WTC11 (cell line): ENCODE results near the gene SNX32.

Source experiments
- CREB1 ChIP-seq: sonication (generic); formaldehyde crosslinking; IDR thresholded peaks from 2 replicates; pipeline ENCODE4 v1.8.0; 2023; ENCODE audit warnings: mild to moderate bottlenecking, missing genetic modification reagents
- IRF2 ChIP-seq: sonication (generic); formaldehyde crosslinking; IDR thresholded peaks from 2 replicates; pipeline ENCODE4 v1.8.0; 2022; ENCODE audit warnings: low read depth, missing genetic modification reagents, borderline replicate concordance
- RORB ChIP-seq: fragments of 250-450 bp; sonication (Bioruptor Pico); IDR thresholded peaks from 2 replicates; pipeline ENCODE4 v1.9.0; 2021; ENCODE audit warnings: mild to moderate bottlenecking
- TEAD1 ChIP-seq: sonication (generic); formaldehyde crosslinking; IDR thresholded peaks from 2 replicates; pipeline ENCODE4 v1.8.0; 2022; ENCODE audit warnings: mild to moderate bottlenecking, missing genetic modification reagents
- ZNF317 ChIP-seq: sonication (generic); formaldehyde crosslinking; IDR thresholded peaks from 2 replicates; pipeline ENCODE4 v1.8.1; 2023; ENCODE audit warnings: low read depth, mild to moderate bottlenecking, moderate library complexity, missing genetic modification reagents, borderline replicate concordance
- TF ChIP-seq, protein P1 (sequence below): fragments of 200-600 bp; IDR thresholded peaks from 2 replicates; pipeline ENCODE4 v1.8.0; 2022; ENCODE audit warnings: antibody characterized with exemption
- TF ChIP-seq, protein P2 (sequence below): sonication (generic); formaldehyde crosslinking; IDR thresholded peaks from 2 replicates; pipeline ENCODE4 v1.8.0; 2023; ENCODE audit warnings: missing genetic modification reagents, mild to moderate bottlenecking, borderline replicate concordance
- TF ChIP-seq, protein P3 (sequence below): sonication (generic); formaldehyde crosslinking; IDR thresholded peaks from 2 replicates; pipeline ENCODE4 v1.8.0; 2022; ENCODE audit warnings: mild to moderate bottlenecking, missing genetic modification reagents
- TF ChIP-seq, protein P4 (sequence below): sonication (generic); formaldehyde crosslinking; IDR thresholded peaks from 2 replicates; pipeline ENCODE4 v1.8.1; 2023; ENCODE audit warnings: mild to moderate bottlenecking, moderate library complexity, missing genetic modification reagents
- TF ChIP-seq, protein P5 (sequence below): sonication (generic); formaldehyde crosslinking; IDR thresholded peaks from 2 replicates; pipeline ENCODE4 v1.8.1; 2022; ENCODE audit warnings: mild to moderate bottlenecking, moderate library complexity, missing genetic modification reagents

DNA sequence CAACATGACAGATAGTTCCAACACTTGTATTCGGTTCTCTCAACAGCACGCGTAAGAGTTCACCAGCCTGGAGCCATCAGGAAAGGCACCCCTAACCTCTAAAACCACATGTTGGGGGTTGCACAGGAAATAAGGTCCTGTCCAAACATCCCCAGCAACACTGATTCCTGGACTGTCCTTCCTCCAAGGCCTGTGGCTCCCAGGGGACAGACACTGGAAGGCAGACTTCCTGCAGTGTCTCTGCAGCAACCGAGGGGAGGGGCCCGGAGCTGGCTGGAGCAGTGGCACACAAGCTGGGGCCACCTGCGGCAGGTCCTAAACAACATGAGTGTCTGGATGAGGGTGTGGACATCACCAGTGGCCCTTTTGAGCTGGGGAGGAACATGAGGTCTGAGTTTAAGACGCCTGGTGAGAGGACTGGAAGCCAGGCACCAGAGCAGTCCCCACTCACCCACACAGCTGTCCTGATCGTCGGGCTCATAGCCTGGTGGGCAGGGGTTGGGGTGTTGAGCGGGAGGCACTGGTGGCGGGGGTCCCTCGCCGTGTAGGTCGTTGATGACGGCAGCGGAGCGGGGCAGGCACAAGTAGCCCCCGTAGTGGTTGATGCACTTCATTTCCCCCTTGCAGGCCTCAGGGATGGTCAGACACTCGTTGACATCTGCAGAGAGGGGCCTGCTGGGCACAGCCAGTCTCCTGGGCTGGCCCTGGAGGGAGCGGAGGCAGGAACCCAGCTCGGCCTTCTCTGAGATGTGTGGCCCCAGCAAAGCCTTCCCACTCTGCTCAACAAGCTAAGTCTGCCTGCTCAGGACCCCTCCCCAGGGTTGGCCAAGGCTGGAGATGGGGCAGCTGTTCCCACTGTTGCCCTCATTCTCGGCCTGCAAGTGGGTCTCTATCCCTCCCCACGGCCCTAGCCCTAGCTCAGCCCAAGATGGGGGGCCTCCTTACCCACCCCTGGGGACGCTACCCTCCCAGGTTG, 37.2 kb downstream of the SNX32 start:
- TF ChIP-seq TEAD1 (CRISPR knock-in tag) = no peak
- TF ChIP-seq, protein P1, sequence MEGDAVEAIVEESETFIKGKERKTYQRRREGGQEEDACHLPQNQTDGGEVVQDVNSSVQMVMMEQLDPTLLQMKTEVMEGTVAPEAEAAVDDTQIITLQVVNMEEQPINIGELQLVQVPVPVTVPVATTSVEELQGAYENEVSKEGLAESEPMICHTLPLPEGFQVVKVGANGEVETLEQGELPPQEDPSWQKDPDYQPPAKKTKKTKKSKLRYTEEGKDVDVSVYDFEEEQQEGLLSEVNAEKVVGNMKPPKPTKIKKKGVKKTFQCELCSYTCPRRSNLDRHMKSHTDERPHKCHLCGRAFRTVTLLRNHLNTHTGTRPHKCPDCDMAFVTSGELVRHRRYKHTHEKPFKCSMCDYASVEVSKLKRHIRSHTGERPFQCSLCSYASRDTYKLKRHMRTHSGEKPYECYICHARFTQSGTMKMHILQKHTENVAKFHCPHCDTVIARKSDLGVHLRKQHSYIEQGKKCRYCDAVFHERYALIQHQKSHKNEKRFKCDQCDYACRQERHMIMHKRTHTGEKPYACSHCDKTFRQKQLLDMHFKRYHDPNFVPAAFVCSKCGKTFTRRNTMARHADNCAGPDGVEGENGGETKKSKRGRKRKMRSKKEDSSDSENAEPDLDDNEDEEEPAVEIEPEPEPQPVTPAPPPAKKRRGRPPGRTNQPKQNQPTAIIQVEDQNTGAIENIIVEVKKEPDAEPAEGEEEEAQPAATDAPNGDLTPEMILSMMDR = no peak
- TF ChIP-seq, protein P2, sequence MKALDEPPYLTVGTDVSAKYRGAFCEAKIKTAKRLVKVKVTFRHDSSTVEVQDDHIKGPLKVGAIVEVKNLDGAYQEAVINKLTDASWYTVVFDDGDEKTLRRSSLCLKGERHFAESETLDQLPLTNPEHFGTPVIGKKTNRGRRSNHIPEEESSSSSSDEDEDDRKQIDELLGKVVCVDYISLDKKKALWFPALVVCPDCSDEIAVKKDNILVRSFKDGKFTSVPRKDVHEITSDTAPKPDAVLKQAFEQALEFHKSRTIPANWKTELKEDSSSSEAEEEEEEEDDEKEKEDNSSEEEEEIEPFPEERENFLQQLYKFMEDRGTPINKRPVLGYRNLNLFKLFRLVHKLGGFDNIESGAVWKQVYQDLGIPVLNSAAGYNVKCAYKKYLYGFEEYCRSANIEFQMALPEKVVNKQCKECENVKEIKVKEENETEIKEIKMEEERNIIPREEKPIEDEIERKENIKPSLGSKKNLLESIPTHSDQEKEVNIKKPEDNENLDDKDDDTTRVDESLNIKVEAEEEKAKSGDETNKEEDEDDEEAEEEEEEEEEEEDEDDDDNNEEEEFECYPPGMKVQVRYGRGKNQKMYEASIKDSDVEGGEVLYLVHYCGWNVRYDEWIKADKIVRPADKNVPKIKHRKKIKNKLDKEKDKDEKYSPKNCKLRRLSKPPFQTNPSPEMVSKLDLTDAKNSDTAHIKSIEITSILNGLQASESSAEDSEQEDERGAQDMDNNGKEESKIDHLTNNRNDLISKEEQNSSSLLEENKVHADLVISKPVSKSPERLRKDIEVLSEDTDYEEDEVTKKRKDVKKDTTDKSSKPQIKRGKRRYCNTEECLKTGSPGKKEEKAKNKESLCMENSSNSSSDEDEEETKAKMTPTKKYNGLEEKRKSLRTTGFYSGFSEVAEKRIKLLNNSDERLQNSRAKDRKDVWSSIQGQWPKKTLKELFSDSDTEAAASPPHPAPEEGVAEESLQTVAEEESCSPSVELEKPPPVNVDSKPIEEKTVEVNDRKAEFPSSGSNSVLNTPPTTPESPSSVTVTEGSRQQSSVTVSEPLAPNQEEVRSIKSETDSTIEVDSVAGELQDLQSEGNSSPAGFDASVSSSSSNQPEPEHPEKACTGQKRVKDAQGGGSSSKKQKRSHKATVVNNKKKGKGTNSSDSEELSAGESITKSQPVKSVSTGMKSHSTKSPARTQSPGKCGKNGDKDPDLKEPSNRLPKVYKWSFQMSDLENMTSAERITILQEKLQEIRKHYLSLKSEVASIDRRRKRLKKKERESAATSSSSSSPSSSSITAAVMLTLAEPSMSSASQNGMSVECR (CRISPR knock-in tag) = no peak
- TF ChIP-seq, protein P3, sequence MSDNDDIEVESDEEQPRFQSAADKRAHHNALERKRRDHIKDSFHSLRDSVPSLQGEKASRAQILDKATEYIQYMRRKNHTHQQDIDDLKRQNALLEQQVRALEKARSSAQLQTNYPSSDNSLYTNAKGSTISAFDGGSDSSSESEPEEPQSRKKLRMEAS (CRISPR knock-in tag) = no peak
- TF ChIP-seq IRF2 (CRISPR knock-in tag) = no peak
- no peak for TF ChIP-seq RORB (CRISPR knock-in tag)
- TF ChIP-seq CREB1 = no peak
- TF ChIP-seq, protein P4, sequence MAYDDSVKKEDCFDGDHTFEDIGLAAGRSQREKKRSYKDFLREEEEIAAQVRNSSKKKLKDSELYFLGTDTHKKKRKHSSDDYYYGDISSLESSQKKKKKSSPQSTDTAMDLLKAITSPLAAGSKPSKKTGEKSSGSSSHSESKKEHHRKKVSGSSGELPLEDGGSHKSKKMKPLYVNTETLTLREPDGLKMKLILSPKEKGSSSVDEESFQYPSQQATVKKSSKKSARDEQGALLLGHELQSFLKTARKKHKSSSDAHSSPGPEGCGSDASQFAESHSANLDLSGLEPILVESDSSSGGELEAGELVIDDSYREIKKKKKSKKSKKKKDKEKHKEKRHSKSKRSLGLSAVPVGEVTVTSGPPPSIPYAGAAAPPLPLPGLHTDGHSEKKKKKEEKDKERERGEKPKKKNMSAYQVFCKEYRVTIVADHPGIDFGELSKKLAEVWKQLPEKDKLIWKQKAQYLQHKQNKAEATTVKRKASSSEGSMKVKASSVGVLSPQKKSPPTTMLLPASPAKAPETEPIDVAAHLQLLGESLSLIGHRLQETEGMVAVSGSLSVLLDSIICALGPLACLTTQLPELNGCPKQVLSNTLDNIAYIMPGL (CRISPR knock-in tag) = no peak
- TF ChIP-seq ZNF317 = no peak
- TF ChIP-seq, protein P5, sequence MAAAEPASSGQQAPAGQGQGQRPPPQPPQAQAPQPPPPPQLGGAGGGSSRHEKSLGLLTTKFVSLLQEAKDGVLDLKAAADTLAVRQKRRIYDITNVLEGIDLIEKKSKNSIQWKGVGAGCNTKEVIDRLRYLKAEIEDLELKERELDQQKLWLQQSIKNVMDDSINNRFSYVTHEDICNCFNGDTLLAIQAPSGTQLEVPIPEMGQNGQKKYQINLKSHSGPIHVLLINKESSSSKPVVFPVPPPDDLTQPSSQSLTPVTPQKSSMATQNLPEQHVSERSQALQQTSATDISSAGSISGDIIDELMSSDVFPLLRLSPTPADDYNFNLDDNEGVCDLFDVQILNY = no peak
